Mesangial cell (primary cell): ENCODE measurements around the gene CDT1. TPM values are rescaled to one million over a fixed set of nuclear protein-coding genes. Genes with fewer than 3 reads are reported as not detected.

Experiments used
- total RNA-seq: library from RNA; depleted of rRNA; stranded (reverse); fragments of >200 nt; gene quantifications from 2 replicates; pipeline ENCODE4 v1.2.3, GENCODE V29; 2015

The CDT1 gene
- 20.4 and 63.6 TPM in 2 replicates for total RNA-seq

GRCh38 chr16:88803264-88803987 is at the start of gene CDT1:
Gene CDT1 (plus strand): TSS chr16:88803789. CDS start chr16:88803832, 43 bp downstream.

GRCh38 chr16:88785106-88785924 is 18.3 kb upstream of the CDT1 start, which contains the start of gene PIEZO1:
Gene PIEZO1 (minus strand): TSS chr16:88785220. CDS start chr16:88784964, 256 bp downstream.

GRCh38 chr16:88811769-88812512 is 8.4 kb downstream of the CDT1 start, which contains the start of gene APRT:
Gene APRT (minus strand): TSS chr16:88811928. CDS start chr16:88811899, 29 bp downstream.

GRCh38 chr16:88856828-88857727 is 53.5 kb downstream of the CDT1 start, which contains the start of the genes GALNS and TRAPPC2L:
Gene GALNS (minus strand): TSS chr16:88856947. CDS start chr16:88856877, 70 bp downstream.
Gene TRAPPC2L (plus strand): TSS chr16:88857127. CDS start chr16:88857151, 24 bp downstream.

Other genes with a start within 250 kb of the CDT1 start
- 12.4 and 16.3 TPM in 2 replicates for gene ZC3H18, start 233.4 kb upstream of the CDT1 start, total RNA-seq
- gene IL17C, start 165.2 kb upstream of the CDT1 start, total RNA-seq: not detected in 2 replicates
- gene CYBA, start 152.7 kb upstream of the CDT1 start, total RNA-seq: 892 and 1,214 TPM in 2 replicates
- gene MVD, start 140.7 kb upstream of the CDT1 start, total RNA-seq: 56.9 and 89.5 TPM in 2 replicates
- 0.25 TPM in 1 of 2 replicates, not detected in the other for gene SNAI3, start 117.3 kb upstream of the CDT1 start, total RNA-seq
- 31.0 and 34.7 TPM in 2 replicates for gene RNF166, start 97.4 kb upstream of the CDT1 start, total RNA-seq
- 18.8 and 23.3 TPM in 2 replicates for gene CTU2, start 97.3 kb upstream of the CDT1 start, total RNA-seq
- gene PIEZO1, start 18.6 kb upstream of the CDT1 start, total RNA-seq: 330 and 378 TPM in 2 replicates
- gene APRT, start 8.1 kb downstream of the CDT1 start, total RNA-seq: 196 and 238 TPM in 2 replicates
- 19.9 and 32.8 TPM in 2 replicates for gene GALNS, start 53.2 kb downstream of the CDT1 start, total RNA-seq
- gene TRAPPC2L, start 53.3 kb downstream of the CDT1 start, total RNA-seq: 48.8 and 60.3 TPM in 2 replicates
- gene PABPN1L, start 62.9 kb downstream of the CDT1 start, total RNA-seq: not detected in 2 replicates
- gene CBFA2T3, start 173.4 kb downstream of the CDT1 start, total RNA-seq: not detected in 2 replicates